CD4-positive, alpha-beta T cell treated with Interleukin-17A for 1 hour (primary cell): ENCODE measurements around the gene PRM3.

Experiments used
- DNase-seq: peaks from one replicate; pipeline ENCODE4 v3.0.0-alpha.2; 2020

PRM3 gene

GRCh38 chr16:11258553-11259492, 14.6 kb downstream of the PRM3 start:
- DNase-seq = peak; percentile 71

- peak; percentile 72 for DNase-seq
These were observed 16.1 kb downstream of the PRM3 start for GRCh38 chr16:11257131-11257938.

- DNase-seq = no peak
These were observed 16.7 kb downstream of the PRM3 start for GRCh38 chr16:11256661-11257130.

- peak; percentile 89 for DNase-seq
These were observed 17.4 kb downstream of the PRM3 start, which contains the start of gene SOCS1 for GRCh38 chr16:11255737-11256660. Gene SOCS1 (minus strand): TSS chr16:11256204. CDS start chr16:11255478, 726 bp downstream.

- peak; percentile 68 for DNase-seq
These were observed 18.3 kb downstream of the PRM3 start for GRCh38 chr16:11254913-11255736.

- no peak for DNase-seq
These were observed 19.2 kb downstream of the PRM3 start for GRCh38 chr16:11253995-11254912.

- peak; percentile 70 for DNase-seq
These were observed 20.1 kb downstream of the PRM3 start for GRCh38 chr16:11253009-11253994.

GRCh38 chr16:11252482-11252931, 20.9 kb downstream of the PRM3 start:
- no peak for DNase-seq

- peak; percentile 81 for DNase-seq
These were observed 21.6 kb downstream of the PRM3 start for GRCh38 chr16:11251525-11252481.

- no peak for DNase-seq
These were observed 22.5 kb downstream of the PRM3 start for GRCh38 chr16:11250786-11251524.

GRCh38 chr16:11250091-11250785, 23.2 kb downstream of the PRM3 start:
- DNase-seq = no peak

- no peak for DNase-seq
These were observed 24.0 kb downstream of the PRM3 start for GRCh38 chr16:11249233-11250061.

GRCh38 chr16:11248133-11248532, 25.3 kb downstream of the PRM3 start:
- no peak for DNase-seq

- no peak for DNase-seq
These were observed 27.4 kb downstream of the PRM3 start for GRCh38 chr16:11245988-11246387.

- no peak for DNase-seq
These were observed 28.1 kb downstream of the PRM3 start for GRCh38 chr16:11245222-11245737.
